ENCODE measurements around the gene TMED10.

TMED10 gene

DNA sequence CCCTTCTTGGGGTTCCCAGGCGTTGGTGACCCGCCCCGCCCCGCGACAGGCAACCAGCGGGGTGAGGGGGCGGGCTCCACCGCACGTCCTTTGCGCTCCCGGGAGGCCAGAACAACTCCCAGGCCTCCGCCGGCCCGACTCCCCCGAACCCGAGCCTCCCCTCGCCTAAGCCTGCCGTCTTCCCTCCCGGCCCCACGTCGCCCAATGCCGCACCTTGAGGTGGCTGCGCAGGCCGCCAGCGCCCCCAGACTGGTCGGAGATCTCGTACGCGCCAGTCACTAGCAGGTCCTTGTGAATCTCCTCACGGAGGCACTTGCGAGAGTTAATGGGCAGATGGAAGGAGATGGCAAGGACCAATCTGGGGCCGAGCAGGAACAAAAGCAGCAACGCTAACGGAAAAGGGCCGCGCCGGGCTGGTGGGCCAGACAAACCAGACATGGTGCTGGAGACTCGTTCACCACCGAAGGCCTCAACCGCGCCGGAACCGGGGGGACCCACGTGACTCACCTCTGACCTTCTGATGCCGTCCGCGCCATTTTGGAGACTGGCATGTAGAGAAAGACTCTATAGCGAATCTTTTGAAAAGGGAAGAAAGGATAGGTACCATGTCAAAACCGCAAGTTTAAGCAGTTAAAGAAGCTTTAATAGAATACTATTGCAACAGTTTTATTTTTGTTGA, at the start of gene TMED10:
TSS of gene TMED10 (minus strand) at position 471 of the 679 bp plus-strand sequence. CDS start at position 438, 33 bp downstream.
- FAIRE-seq, result no peak

DNA sequence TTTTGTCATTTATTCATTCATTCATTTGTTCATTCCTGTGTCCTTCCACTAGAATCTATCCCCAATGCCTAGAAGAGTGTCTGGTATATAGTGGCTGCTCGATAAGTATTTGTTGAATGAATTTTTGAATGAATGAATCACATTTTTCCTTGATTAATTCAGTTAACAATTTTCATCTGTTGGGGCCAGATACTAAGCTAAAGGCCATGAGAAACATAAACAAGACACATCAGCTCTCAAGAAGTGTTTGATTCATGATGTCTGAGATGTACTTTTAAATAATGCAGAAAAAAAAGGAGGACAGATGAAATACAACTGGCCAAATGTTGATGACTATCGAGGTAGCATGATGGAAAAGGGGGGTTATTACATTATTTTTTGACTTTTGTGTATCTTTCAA, 48.1 kb upstream of the TMED10 start:
- DNase-seq (ENCODE audit: insufficient read length, low spot score), result no peak
- FAIRE-seq, result no peak

More for the DNA sequence above, at the start of gene TMED10:
- DNase-seq (ENCODE audit: insufficient read length, low spot score), result peak; percentile 96

GRCh38 chr14:75223664-75224154, 47.3 kb upstream of the TMED10 start:
- peak; percentile 80 for DNase-seq (ENCODE audit: insufficient read length, low spot score)
- peak; percentile 96 for FAIRE-seq

GRCh38 chr14:75222208-75222701, 45.8 kb upstream of the TMED10 start:
- FAIRE-seq, result peak; percentile 98
- peak; percentile 95 for DNase-seq (ENCODE audit: insufficient read length, low spot score)

DNA sequence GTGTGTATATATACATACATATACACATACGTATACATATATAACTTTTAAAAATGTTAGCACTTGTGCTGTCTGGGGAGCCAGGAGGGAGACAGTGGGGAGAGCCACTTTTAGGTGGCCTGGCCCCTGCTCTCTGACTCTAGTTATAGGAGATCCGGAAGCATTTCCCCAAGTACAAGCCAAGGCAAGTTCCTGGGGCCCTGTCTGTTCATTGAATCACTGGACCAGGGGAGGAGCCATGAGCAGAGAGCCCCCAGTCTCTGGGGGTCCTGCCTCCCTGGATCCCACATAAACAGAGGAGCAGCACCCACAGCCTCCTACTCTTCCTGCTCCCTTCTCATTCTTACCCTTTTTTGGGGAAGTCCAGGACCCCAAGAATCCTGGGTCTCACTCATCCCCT, 45.4 kb upstream of the TMED10 start:
- DNase-seq (ENCODE audit: insufficient read length, low spot score) (peak; percentile 83), FAIRE-seq (no peak)

DNA sequence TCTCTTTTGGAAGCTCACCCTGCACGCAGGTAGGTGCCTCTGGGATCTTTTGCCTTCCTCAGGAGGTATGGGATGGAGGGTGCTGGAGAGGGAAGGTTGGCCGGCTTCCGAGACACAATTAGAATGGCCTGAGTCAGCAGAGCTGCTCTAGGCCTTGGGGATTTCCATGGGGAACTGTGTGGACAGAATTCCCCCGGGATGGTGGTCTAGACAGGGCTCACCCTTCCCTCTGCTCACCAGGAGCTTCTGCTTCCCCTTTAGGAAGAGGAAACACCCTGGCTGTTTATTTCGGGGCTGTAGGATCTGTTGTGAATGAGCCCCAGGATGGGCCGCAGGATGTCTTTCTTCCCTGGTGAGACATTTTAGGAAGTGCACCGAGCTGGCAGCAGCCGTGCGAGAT, 43.7 kb upstream of the TMED10 start:
- DNase-seq (ENCODE audit: insufficient read length, low spot score), result no peak
- no peak for FAIRE-seq

DNA sequence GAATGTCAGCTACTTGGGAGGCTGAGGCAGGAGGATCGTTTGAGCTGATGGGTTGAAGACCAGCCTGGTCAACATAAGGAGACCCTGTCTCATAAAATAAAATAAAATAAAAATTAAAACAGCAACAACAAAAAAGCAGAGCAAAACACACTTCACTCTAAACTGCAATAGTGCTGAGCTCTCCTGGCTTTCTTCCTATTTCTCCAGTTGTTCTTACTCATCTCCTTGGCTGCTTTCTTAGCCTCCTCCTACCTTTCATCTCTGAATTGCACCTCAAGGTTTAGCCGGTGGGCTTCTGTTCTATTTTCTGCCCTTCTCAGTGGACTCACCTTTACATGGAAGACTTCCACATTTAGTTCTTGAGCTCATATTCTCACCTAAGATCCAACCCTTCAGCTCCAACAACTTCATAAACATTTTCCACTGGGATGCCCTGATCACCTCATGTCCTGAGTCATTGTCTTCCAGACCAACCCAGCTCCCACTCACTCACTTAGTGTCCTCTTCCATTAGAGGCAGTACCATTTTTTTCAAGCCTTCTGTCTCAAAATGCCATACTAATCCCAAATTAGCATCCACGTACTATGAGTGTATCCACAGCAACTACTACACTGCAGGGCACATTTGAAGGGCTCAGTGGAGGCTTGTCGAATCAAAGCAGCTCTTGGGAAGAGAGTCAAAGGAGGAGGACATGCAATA, 41.2 kb upstream of the TMED10 start:
- DNase-seq (ENCODE audit: insufficient read length, low spot score) (no peak), FAIRE-seq (peak; percentile 95)

GRCh38 chr14:75216427-75217006, 40.1 kb upstream of the TMED10 start:
- FAIRE-seq (no peak), DNase-seq (ENCODE audit: insufficient read length, low spot score) (no peak)

- FAIRE-seq (peak; percentile 76), DNase-seq (ENCODE audit: insufficient read length, low spot score) (no peak)
These were observed 39.1 kb upstream of the TMED10 start for GRCh38 chr14:75215520-75215919.

DNA sequence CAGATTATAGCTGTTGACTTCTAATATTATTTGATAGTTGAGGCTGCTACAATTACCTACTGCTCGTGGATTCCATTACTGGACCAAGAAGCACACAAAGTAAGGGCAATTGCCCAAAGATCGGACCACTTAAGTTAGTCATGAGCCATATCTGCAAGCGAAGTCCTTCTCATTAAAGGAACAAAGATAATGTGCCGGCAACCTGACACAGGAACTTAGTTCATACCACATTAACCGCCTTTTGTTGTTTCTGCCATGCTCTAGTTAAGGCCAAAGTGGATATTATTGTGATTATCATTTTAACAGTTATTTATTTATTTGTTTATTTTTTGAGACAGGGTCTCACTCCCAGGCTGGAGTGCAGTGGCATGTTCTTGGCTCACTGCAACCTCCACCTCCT, 38.1 kb upstream of the TMED10 start:
- no peak for FAIRE-seq
- DNase-seq (ENCODE audit: insufficient read length, low spot score), result no peak

DNA sequence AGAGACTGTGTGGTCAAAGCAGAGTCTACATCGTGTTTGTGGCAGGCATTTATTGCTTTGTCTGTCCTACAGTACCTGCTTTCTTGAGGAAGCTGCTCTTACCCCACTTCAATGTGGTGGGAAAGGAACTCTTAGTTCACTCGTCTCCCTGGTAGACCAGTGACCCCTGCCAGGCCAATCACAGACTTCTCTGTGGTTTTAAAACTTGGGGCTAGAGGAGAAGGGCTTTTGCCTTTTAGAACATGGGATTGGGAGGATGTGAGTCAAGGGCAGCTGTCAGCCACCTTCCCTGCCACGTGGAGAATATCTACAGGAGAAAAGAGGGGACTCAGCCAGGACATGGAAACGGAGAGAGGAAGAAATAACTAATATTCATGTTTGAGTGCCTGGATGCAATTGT, 36.8 kb upstream of the TMED10 start:
- DNase-seq (ENCODE audit: insufficient read length, low spot score) (no peak), FAIRE-seq (no peak)

DNA sequence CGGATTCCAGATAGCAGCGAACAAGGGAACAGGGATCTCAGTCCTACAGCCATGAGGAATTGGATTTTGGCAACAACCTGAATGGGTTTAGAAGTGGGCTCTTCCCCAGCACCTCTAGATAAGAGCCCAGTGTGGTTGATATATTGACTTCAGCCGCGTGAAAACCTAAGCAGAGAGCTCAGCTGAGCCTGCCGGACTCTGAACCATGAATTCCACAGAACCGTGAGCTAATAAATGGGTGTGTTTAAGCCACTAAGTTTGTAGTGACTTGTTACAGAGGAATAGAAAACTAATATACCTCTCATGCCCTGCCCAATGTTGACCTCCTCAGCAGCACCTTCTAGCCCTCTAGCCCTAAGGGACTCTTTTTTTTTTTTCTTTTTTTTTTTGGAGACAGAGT, 32.4 kb upstream of the TMED10 start:
- DNase-seq (ENCODE audit: insufficient read length, low spot score) (no peak), FAIRE-seq (no peak)

DNA sequence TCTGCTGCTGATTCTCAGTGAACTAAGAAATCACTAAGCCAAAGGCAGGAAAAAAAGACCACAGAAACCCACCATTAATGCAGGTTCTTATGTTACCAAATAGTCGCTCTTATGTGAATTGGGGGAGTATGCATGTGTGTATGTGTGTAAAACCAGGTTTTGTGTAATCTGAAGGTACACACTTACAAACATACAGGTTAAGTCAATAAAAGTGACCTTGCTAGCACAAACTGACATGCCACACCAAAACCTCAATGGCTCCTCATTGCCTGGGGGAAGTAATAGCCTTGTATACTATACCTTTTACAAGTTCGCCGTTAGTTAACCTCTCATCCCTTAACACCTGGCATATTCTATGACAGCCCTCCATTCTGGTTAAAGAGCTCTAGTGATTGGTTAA, 29.8 kb upstream of the TMED10 start:
- DNase-seq (ENCODE audit: insufficient read length, low spot score), result no peak
- peak; percentile 48 for FAIRE-seq

DNA sequence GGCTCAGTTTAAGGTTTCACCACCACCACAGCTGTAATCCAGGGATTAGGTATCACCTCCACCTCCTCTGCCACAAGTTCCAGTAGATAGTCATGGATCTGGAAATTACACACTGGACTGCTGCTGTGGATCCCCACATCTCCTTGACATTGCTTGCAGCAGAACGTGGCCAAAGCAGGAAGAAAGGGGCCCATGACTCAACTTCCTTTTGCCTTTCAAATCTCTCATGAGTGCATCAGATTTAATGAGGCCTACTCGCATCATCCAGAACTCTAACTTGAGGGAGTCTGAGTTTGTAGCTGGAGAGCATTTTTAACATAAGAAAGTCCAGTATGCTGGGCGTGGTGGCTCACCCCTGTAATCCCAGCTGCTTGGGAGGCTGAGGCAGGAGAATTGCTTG, 29.2 kb upstream of the TMED10 start:
- FAIRE-seq (peak; percentile 58), DNase-seq (ENCODE audit: insufficient read length, low spot score) (peak; percentile 50)

DNA sequence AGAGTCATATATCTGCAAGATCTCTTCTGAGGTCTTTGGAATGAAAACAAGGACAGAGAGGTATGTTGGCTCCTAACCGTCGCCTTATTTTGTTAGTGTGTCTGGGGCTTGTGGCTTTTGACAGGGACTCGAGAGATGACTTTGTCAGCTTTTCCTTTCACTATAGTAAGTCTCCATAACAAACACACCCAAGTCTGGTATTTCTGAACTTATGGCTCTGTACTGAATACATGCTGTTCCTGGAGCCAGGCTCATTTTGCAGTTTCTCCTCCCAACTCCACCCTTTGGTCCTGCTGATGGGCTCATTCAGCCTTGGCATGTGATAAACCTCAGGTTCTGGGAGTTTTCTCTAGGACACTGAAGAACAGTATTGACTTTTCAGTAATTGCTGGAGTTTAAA, 27.7 kb upstream of the TMED10 start:
- DNase-seq (ENCODE audit: insufficient read length, low spot score) (no peak), FAIRE-seq (no peak)

- no peak for FAIRE-seq
These were observed 26.2 kb upstream of the TMED10 start for GRCh38 chr14:75202657-75203056.

DNA sequence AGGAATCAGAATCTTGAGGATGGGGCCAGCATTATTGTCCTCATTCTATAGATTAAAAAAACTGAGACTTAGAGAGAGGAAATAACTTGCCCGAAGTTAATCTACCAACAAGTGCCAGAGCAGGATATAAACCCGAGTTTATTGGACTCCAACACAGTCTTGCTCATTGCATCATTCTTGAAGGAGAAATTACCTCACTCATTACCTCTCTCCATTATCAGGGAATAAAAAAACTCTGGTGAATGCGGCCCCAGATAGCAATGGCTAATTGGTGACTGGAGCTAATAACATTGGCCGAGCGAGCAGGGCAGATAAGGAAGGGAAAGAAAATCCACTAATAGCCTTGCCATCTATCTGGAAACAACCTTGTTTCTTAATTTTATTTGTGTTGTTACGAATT, 24.7 kb upstream of the TMED10 start:
- DNase-seq (ENCODE audit: insufficient read length, low spot score) (no peak), FAIRE-seq (peak; percentile 73)

More at GRCh38 chr14:75202657-75203056, 26.2 kb upstream of the TMED10 start:
- DNase-seq (ENCODE audit: insufficient read length, low spot score), result no peak

GRCh38 chr14:75200451-75200850, 24.0 kb upstream of the TMED10 start:
- FAIRE-seq (peak; percentile 72), DNase-seq (ENCODE audit: insufficient read length, low spot score) (no peak)

- no peak for DNase-seq (ENCODE audit: insufficient read length, low spot score)
- FAIRE-seq, result peak; percentile 88
These were observed 22.0 kb upstream of the TMED10 start for GRCh38 chr14:75198291-75198933.

- FAIRE-seq (no peak), DNase-seq (ENCODE audit: insufficient read length, low spot score) (no peak)
These were observed 20.9 kb upstream of the TMED10 start for GRCh38 chr14:75197338-75197737.

GRCh38 chr14:75196468-75196867, 20.1 kb upstream of the TMED10 start:
- DNase-seq (ENCODE audit: insufficient read length, low spot score), result no peak
- FAIRE-seq, result no peak

Data from HTR-8/SVneo (cell line).